Central memory CD4-positive, alpha-beta T cell (primary cell): ENCODE data around the gene MRGPRF.

Source experiments
- DNase-seq: peaks from one replicate; pipeline ENCODE4 v3.0.0; 2022
- total RNA-seq, 3 experiments: gene quantifications; one replicate each; lab custom pipeline; 2026; lab: John Stamatoyannopoulos, UW

MRGPRF gene
- total RNA-seq, result 0 reads per million in 3 experiments

- no peak for DNase-seq
Observed at GRCh38 chr11:69013009-69013951, at the start of gene MRGPRF. TSS of gene MRGPRF (minus strand) at chr11:69013246. CDS start at chr11:69009901, 3,345 bp downstream.

- DNase-seq, result no peak
Observed at GRCh38 chr11:69062169-69062855, 49.3 kb upstream of the MRGPRF start.

- no peak for DNase-seq
Observed at GRCh38 chr11:69061713-69062053, 48.6 kb upstream of the MRGPRF start.

GRCh38 chr11:69060806-69061712, 48.0 kb upstream of the MRGPRF start:
- no peak for DNase-seq

GRCh38 chr11:69059985-69060384, 46.9 kb upstream of the MRGPRF start:
- no peak for DNase-seq

- no peak for DNase-seq
Observed at GRCh38 chr11:69059429-69059828, 46.4 kb upstream of the MRGPRF start.

GRCh38 chr11:69058511-69059270, 45.6 kb upstream of the MRGPRF start:
- DNase-seq, result no peak

GRCh38 chr11:69057801-69058200, 44.8 kb upstream of the MRGPRF start:
- DNase-seq, result no peak

- DNase-seq, result no peak
Observed at GRCh38 chr11:69057236-69057635, 44.2 kb upstream of the MRGPRF start.

GRCh38 chr11:69055598-69056516, 42.8 kb upstream of the MRGPRF start:
- no peak for DNase-seq

- DNase-seq, result no peak
Observed at GRCh38 chr11:69055212-69055586, 42.2 kb upstream of the MRGPRF start.

GRCh38 chr11:69054397-69055211, 41.6 kb upstream of the MRGPRF start:
- no peak for DNase-seq

GRCh38 chr11:69053546-69054396, 40.7 kb upstream of the MRGPRF start:
- no peak for DNase-seq

GRCh38 chr11:69053169-69053477, 40.1 kb upstream of the MRGPRF start:
- DNase-seq, result no peak

GRCh38 chr11:69052343-69053168, 39.5 kb upstream of the MRGPRF start:
- no peak for DNase-seq

- no peak for DNase-seq
Observed at GRCh38 chr11:69051381-69052342, 38.6 kb upstream of the MRGPRF start.
